Activated naive CD8-positive, alpha-beta T cell treated with anti-CD3 and anti-CD28 coated beads, Interleukin-2, amount 10 ng/mL, durations not matched to agents 7 days and 5 days (primary cell): ENCODE data around the gene MCHR1. TPM values are rescaled to one million over a fixed set of nuclear protein-coding genes. Genes with fewer than 3 reads are reported as not detected.

ENCODE experiments used
- ATAC-seq: fragments of 150-1000 bp; cut with Tn5 transposase; one replicate; pipeline ENCODE4 v1.10.0; 2021; ENCODE audit warnings: low read depth, moderate library complexity
- POLR2A ChIA-PET: fragments of 350-600 bp; sonication (Branson Sonifier 250); formaldehyde crosslinking; loops from one replicate; lab custom pipeline; 2021; ENCODE audit warnings: antibody characterized with exemption; lab: Charles Lee
- DNase-seq: peaks from one replicate; pipeline ENCODE4 v3.0.0; 2021
- H3K27ac Mint-ChIP-seq: one replicate; pipeline ENCODE4 v1.8.0; 2022; ENCODE audit warnings: mild to moderate bottlenecking, mixed read lengths
- H3K27me3 Mint-ChIP-seq: one replicate; pipeline ENCODE4 v1.8.0; 2022; ENCODE audit warnings: mild to moderate bottlenecking, moderate library complexity, mixed read lengths
- H3K36me3 Mint-ChIP-seq: one replicate; pipeline ENCODE4 v1.8.0; 2021; ENCODE audit warnings: mild to moderate bottlenecking, mixed read lengths
- H3K4me1 Mint-ChIP-seq: one replicate; pipeline ENCODE4 v1.8.0; 2021; ENCODE audit warnings: mixed read lengths
- H3K4me3 Mint-ChIP-seq: one replicate; pipeline ENCODE4 v1.8.0; 2022; ENCODE audit warnings: mild to moderate bottlenecking, moderate library complexity, mixed read lengths
- H3K9me3 Mint-ChIP-seq: one replicate; pipeline ENCODE4 v1.8.0; 2021; ENCODE audit warnings: mixed read lengths
- total RNA-seq, 2 experiments: library from RNA; stranded (reverse); gene quantifications; one replicate each; pipeline ENCODE4 v1.2.3, GENCODE V29; 2021

MCHR1 gene
- total RNA-seq: not detected

- Mint-ChIP-seq H3K36me3 (no peaks in the 10 kb centered on the region), H3K4me1 (peaks cover 14% of the 10 kb centered on the region), H3K27me3 (peaks cover 18% of the 10 kb centered on the region), H3K9me3 (no peaks in the 10 kb centered on the region), H3K4me3 (no peak within 1 kb of the TSS), H3K27ac (no peak within 1 kb of the TSS)
- DNase-seq (no peak), ATAC-seq (no peak)
- POLR2A ChIA-PET: no interaction called here
Observed at GRCh38 chr22:40679249-40679963, at the start of gene MCHR1. Gene MCHR1, plus strand, starts transcription at chr22:40679484. Its CDS starts 169 bp downstream, at chr22:40679653.

- H3K9me3 Mint-ChIP-seq: no peaks in the 10 kb centered on the region
- H3K36me3 Mint-ChIP-seq: peaks cover 4% of the 10 kb centered on the region
- peaks cover 27% of the 10 kb centered on the region for H3K4me1 Mint-ChIP-seq
- ATAC-seq (no peak), DNase-seq (no peak)
- peak overlapping the region; percentile 49 for H3K27ac Mint-ChIP-seq
- no peaks in the 10 kb centered on the region for H3K27me3 Mint-ChIP-seq
- POLR2A ChIA-PET: no interaction called here
- H3K4me3 Mint-ChIP-seq: no peak overlapping the region
Observed at GRCh38 chr22:40631925-40632324, 47.4 kb upstream of the MCHR1 start.

- no peak overlapping the region for H3K4me3 Mint-ChIP-seq
- POLR2A ChIA-PET: no interaction called here
- peaks cover 27% of the 10 kb centered on the region for H3K4me1 Mint-ChIP-seq
- peaks cover 4% of the 10 kb centered on the region for H3K36me3 Mint-ChIP-seq
- ATAC-seq: no peak
- no peak overlapping the region for H3K27ac Mint-ChIP-seq
- H3K27me3 Mint-ChIP-seq: no peaks in the 10 kb centered on the region
- H3K9me3 Mint-ChIP-seq: no peaks in the 10 kb centered on the region
- DNase-seq: no peak
Observed at GRCh38 chr22:40633036-40633435, 46.2 kb upstream of the MCHR1 start.

GRCh38 chr22:40634119-40634903, 45.0 kb upstream of the MCHR1 start:
- no peak for DNase-seq
- Mint-ChIP-seq H3K9me3 (no peaks in the 10 kb centered on the region), H3K36me3 (peaks cover 4% of the 10 kb centered on the region), H3K4me1 (peaks cover 21% of the 10 kb centered on the region), H3K4me3 (no peak overlapping the region), H3K27me3 (no peaks in the 10 kb centered on the region), H3K27ac (no peak overlapping the region)
- POLR2A ChIA-PET: interaction anchor here (0.7 to 1.0 kb wide), 2 partner anchors 104 to 236 kb away, joined by 4 read pairs; no protein-coding TSS in a partner anchor
- ATAC-seq: no peak

DNA sequence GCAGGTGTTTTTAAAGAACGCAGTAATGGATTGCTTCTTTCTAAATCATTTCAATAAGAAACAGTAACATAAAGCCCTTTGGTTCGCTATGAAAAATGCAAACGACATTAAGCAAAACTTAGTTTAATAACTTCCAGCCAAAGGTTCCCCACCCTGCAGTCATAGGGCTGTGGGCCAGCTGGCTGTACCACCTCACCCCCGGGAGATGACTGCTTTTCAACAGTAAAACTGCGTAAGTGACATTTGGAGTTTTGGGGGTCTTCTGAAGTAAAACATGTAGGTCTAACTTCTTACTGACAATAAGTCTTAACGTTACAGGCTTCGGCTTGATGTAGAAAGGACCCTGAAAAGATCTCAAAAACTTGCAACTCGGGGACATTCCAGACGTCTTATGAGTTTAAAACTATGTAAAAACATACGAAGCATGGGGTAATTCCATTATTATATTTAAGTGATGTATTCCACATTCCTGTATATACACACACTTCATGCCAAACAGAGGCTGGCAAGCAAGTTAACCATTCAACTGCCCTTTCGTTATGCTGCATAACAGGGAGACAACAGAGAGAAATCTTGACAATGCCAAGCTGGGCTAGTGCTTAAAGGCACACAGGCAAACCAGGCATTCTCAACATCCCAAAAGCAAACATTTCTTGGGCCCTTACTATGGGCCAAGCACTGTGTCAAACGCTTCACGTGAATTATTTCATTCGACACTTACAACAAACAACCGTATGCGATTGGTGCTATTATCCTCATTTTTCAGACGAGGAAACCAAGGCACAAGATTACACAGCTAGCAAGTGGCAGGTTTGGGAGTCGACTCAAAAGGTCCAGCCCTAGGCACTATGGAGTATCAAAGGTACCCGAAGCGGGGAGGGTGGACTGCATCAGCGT, 44.0 kb upstream of the MCHR1 start:
- no peak for DNase-seq
- POLR2A ChIA-PET: interaction anchor here (1.9 kb wide), 1 partner anchor 198 kb away, joined by 6 read pairs; no protein-coding TSS in a partner anchor

GRCh38 chr22:40635940-40636379, 43.3 kb upstream of the MCHR1 start:
- H3K9me3 Mint-ChIP-seq: no peaks in the 10 kb centered on the region
- peaks cover 21% of the 10 kb centered on the region for H3K4me1 Mint-ChIP-seq
- H3K27ac Mint-ChIP-seq: peak overlapping the region; percentile 81
- H3K4me3 Mint-ChIP-seq: peak overlapping the region; percentile 91
- POLR2A ChIA-PET: interaction anchor here (1.0 to 2.3 kb wide), 8 partner anchors 10 to 199 kb away, joined by 5 to 16 read pairs (median 10); no protein-coding TSS in a partner anchor
- ATAC-seq: peak; percentile 1
- H3K36me3 Mint-ChIP-seq: peaks cover 4% of the 10 kb centered on the region
- no peaks in the 10 kb centered on the region for H3K27me3 Mint-ChIP-seq
- DNase-seq: no peak

More for the DNA sequence above, 44.0 kb upstream of the MCHR1 start:
- H3K4me1 Mint-ChIP-seq: peaks cover 21% of the 10 kb centered on the region
- H3K4me3 Mint-ChIP-seq: peak overlapping the region; percentile 91
- no peaks in the 10 kb centered on the region for H3K9me3 Mint-ChIP-seq
- no peaks in the 10 kb centered on the region for H3K27me3 Mint-ChIP-seq
- peak overlapping the region; percentile 81 for H3K27ac Mint-ChIP-seq
- H3K36me3 Mint-ChIP-seq: peaks cover 4% of the 10 kb centered on the region
- no peak for ATAC-seq

DNA sequence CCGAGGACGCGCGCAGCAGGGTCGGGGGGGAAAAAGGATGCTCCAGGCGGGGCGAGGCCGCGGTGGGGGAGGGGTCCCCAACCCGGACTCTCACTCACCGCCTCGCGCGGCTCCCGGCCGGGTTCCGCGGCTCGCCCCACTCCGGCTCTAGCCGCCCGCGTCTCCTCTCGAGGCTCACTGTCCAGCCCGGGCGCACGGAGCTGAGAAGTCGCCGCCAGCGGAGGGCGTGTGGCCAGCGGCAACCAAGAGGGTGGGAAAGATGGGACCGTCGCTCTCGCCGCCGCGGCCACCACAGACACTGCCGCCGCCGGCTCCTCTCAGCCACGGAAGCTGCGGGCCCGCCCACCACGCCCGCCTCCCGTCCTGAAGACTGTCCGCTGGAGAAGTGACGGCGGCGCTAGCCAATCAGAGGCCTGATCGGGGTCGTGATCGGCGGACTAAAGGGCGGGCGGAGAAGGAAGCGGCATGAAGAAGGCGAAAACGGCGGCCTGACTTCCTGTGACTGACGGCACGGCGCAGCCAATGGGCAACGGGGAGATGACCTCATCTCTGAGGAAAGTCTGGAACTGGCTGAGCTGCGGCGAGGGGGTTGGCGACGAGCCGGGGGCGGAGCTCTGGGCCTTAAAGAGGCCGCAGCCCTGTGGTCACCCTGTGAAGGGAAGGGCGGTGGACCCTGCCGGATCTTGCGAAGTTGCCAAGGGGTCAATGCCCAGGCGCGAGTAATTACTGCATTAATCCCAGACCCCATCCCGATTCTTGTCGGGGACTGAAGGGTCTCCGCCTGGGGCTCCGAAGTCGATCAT, 42.7 kb upstream of the MCHR1 start, which contains the start of gene MRTFA:
MRTFA (minus strand) TSS at position 340 of the 803 bp plus-strand sequence.
- POLR2A ChIA-PET: interaction anchor here (0.6 to 2.3 kb wide), 14 partner anchors 10 to 593 kb away, joined by 3 to 16 read pairs (median 6); partner anchors contain the start of genes ST13 and XPNPEP3
- Mint-ChIP-seq H3K27me3 (no peaks in the 10 kb centered on the region), H3K4me3 (peak within 1 kb of the TSS; percentile 94), H3K36me3 (peaks cover 4% of the 10 kb centered on the region), H3K4me1 (peaks cover 21% of the 10 kb centered on the region), H3K27ac (peak within 1 kb of the TSS; percentile 96), H3K9me3 (no peaks in the 10 kb centered on the region)
- peak; percentile 97 for DNase-seq
- ATAC-seq: peak; percentile 97

- Mint-ChIP-seq H3K27ac (peak overlapping the region; percentile 96), H3K4me1 (peaks cover 23% of the 10 kb centered on the region), H3K27me3 (no peaks in the 10 kb centered on the region), H3K9me3 (no peaks in the 10 kb centered on the region), H3K4me3 (peak overlapping the region; percentile 94), H3K36me3 (peaks cover 2% of the 10 kb centered on the region)
- POLR2A ChIA-PET: interaction anchor here (0.6 to 2.3 kb wide), 12 partner anchors 9 to 593 kb away, joined by 3 to 16 read pairs (median 6); partner anchors contain the start of genes ST13 and XPNPEP3
- no peak for DNase-seq
- ATAC-seq: peak; percentile 27
Observed at GRCh38 chr22:40637183-40638150, 41.8 kb upstream of the MCHR1 start.

- DNase-seq (no peak), ATAC-seq (no peak)
- no peak overlapping the region for H3K27ac Mint-ChIP-seq
- H3K36me3 Mint-ChIP-seq: no peaks in the 10 kb centered on the region
- POLR2A ChIA-PET: interaction anchor here (2.0 to 2.3 kb wide), 3 partner anchors 8 to 111 kb away, joined by 9 to 16 read pairs (median 11); no protein-coding TSS in a partner anchor
- H3K4me3 Mint-ChIP-seq: peak overlapping the region; percentile 94
- H3K9me3 Mint-ChIP-seq: no peaks in the 10 kb centered on the region
- peaks cover 19% of the 10 kb centered on the region for H3K4me1 Mint-ChIP-seq
- H3K27me3 Mint-ChIP-seq: no peaks in the 10 kb centered on the region
Observed at GRCh38 chr22:40638261-40638660, 41.0 kb upstream of the MCHR1 start.

- H3K36me3 Mint-ChIP-seq: no peaks in the 10 kb centered on the region
- H3K4me1 Mint-ChIP-seq: peaks cover 7% of the 10 kb centered on the region
- ATAC-seq (no peak), DNase-seq (no peak)
- peaks cover 2% of the 10 kb centered on the region for H3K27me3 Mint-ChIP-seq
- no peak overlapping the region for H3K27ac Mint-ChIP-seq
- H3K9me3 Mint-ChIP-seq: no peaks in the 10 kb centered on the region
- POLR2A ChIA-PET: interaction anchor here (0.7 kb wide), 1 partner anchor 123 kb away, joined by 3 read pairs; no protein-coding TSS in a partner anchor
- no peak overlapping the region for H3K4me3 Mint-ChIP-seq
Observed at GRCh38 chr22:40641269-40641668, 38.0 kb upstream of the MCHR1 start.

DNA sequence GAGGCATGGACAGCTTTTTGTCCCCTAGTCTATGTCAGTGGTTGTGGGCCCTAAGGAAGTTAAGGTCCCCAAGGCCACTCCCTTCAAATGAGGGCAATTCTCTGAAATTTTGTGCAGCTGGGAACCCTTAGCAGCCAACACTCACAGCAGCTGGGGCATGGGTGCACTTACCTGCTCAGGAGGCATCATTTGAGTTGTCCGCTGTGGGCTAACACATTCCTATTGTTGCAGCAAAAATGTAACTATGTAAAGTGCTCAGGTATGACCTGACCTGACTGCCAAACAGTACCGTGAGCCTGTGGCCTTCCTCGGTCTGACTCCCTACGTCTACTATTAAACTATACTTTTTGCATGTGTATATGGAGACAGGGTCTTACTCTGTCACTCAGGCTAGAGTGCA, 37.0 kb upstream of the MCHR1 start:
- no peak for DNase-seq
- ATAC-seq: no peak
- H3K9me3 Mint-ChIP-seq: no peaks in the 10 kb centered on the region
- peaks cover 2% of the 10 kb centered on the region for H3K27me3 Mint-ChIP-seq
- no peak overlapping the region for H3K4me3 Mint-ChIP-seq
- H3K36me3 Mint-ChIP-seq: no peaks in the 10 kb centered on the region
- H3K27ac Mint-ChIP-seq: no peak overlapping the region
- POLR2A ChIA-PET: no interaction called here
- peaks cover 7% of the 10 kb centered on the region for H3K4me1 Mint-ChIP-seq
